ENCODE data around the gene CAV3. TPM values are rescaled to one million over a fixed set of nuclear protein-coding genes. Genes with fewer than 3 reads are reported as not detected.

CAV3 gene
- total RNA-seq, 1 donor from 2014 or later = not detected

GRCh38 chr3:8752832-8753231, 19.2 kb downstream of the CAV3 start:
- H3K9me3 ChIP-seq = no peaks in the 10 kb centered on the region
- H3K4me1 ChIP-seq = no peaks in the 10 kb centered on the region
- no peak overlapping the region for H3K4me3 ChIP-seq
- no peaks in the 10 kb centered on the region for H3K36me3 ChIP-seq
- no peak for TF ChIP-seq CTCF (IDR thresholded peaks at IDR 0.05)
- intact Hi-C loops (cut with DNase I) = no loop called here
- H3K27me3 ChIP-seq = no peaks in the 10 kb centered on the region
- peak in 1 of 2 donors; percentile 9 for DNase-seq (ENCODE audit: low spot score in 2 of 2)
- H3K27ac ChIP-seq = no peak overlapping the region

- no peak for DNase-seq (ENCODE audit: low spot score in 2 of 2)
- no peak for TF ChIP-seq CTCF (IDR thresholded peaks at IDR 0.05)
- Histone ChIP-seq H3K9me3 (no peaks in the 10 kb centered on the region), H3K27ac (no peak overlapping the region), H3K4me3 (no peak overlapping the region), H3K36me3 (no peaks in the 10 kb centered on the region), H3K27me3 (no peaks in the 10 kb centered on the region), H3K4me1 (no peaks in the 10 kb centered on the region)
- intact Hi-C loops (cut with DNase I) = no loop called here
These were observed 21.5 kb downstream of the CAV3 start for GRCh38 chr3:8755097-8755496.

GRCh38 chr3:8755564-8756237, 22.1 kb downstream of the CAV3 start:
- Histone ChIP-seq H3K4me3 (no peak overlapping the region), H3K27me3 (no peaks in the 10 kb centered on the region), H3K4me1 (no peaks in the 10 kb centered on the region), H3K36me3 (no peaks in the 10 kb centered on the region), H3K9me3 (no peaks in the 10 kb centered on the region), H3K27ac (no peak overlapping the region)
- DNase-seq (ENCODE audit: low spot score in 2 of 2) = peak in 1 of 2 donors; percentile 16
- TF ChIP-seq CTCF (IDR thresholded peaks at IDR 0.05) = peak in 1 of 3 experiments; percentile 8
- intact Hi-C loops (cut with DNase I) = no loop called here

GRCh38 chr3:8756671-8757070, 23.1 kb downstream of the CAV3 start:
- intact Hi-C loops (cut with DNase I) = no loop called here
- H3K27me3 ChIP-seq = no peaks in the 10 kb centered on the region
- no peak overlapping the region for H3K4me3 ChIP-seq
- DNase-seq (ENCODE audit: low spot score in 2 of 2) = peak in 1 of 2 donors; percentile 47
- no peaks in the 10 kb centered on the region for H3K9me3 ChIP-seq
- TF ChIP-seq CTCF (IDR thresholded peaks at IDR 0.05) = no peak
- H3K27ac ChIP-seq = no peak overlapping the region
- no peaks in the 10 kb centered on the region for H3K36me3 ChIP-seq
- no peaks in the 10 kb centered on the region for H3K4me1 ChIP-seq

GRCh38 chr3:8757551-8758518, 24.2 kb downstream of the CAV3 start:
- TF ChIP-seq CTCF (IDR thresholded peaks at IDR 0.05) = no peak
- intact Hi-C loops (cut with DNase I) = no loop called here
- Histone ChIP-seq H3K27ac (no peak overlapping the region), H3K4me1 (no peaks in the 10 kb centered on the region), H3K4me3 (no peak overlapping the region), H3K9me3 (no peaks in the 10 kb centered on the region), H3K36me3 (no peaks in the 10 kb centered on the region), H3K27me3 (no peaks in the 10 kb centered on the region)
- peak in 1 of 2 donors; percentile 39 for DNase-seq (ENCODE audit: low spot score in 2 of 2)

Data from ascending aorta (tissue), 2 donors.